ENCODE measurements around the gene SLC22A15.
"Not testable (repeated sequence)": the region's sequence is repeated elsewhere in the genome, so short reads cannot be mapped to it uniquely, and the experiment has no call there.

The SLC22A15 gene

GRCh38 chr1:116031302-116031835 is 55.1 kb downstream of the SLC22A15 start:
- no peak for FAIRE-seq
- no peak for DNase-seq (ENCODE audit: low spot score)

- DNase-seq (ENCODE audit: low spot score) (no peak), FAIRE-seq (no peak)
Observed at GRCh38 chr1:116033322-116033721, 57.0 kb downstream of the SLC22A15 start.

- FAIRE-seq: no peak
- no peak for DNase-seq (ENCODE audit: low spot score)
Observed at GRCh38 chr1:116036255-116036654, 59.9 kb downstream of the SLC22A15 start.

GRCh38 chr1:116038679-116039078 is 62.4 kb downstream of the SLC22A15 start:
- DNase-seq (ENCODE audit: low spot score) (no peak), FAIRE-seq (no peak)

GRCh38 chr1:116044071-116044470 is 67.8 kb downstream of the SLC22A15 start:
- DNase-seq (ENCODE audit: low spot score) (no peak), FAIRE-seq (no peak)

GRCh38 chr1:116046933-116047332 is 70.6 kb downstream of the SLC22A15 start:
- not testable (repeated sequence) for FAIRE-seq; DNase-seq (ENCODE audit: low spot score)

- not testable (repeated sequence) for DNase-seq (ENCODE audit: low spot score); FAIRE-seq
Observed at GRCh38 chr1:116051896-116052295, 75.6 kb downstream of the SLC22A15 start.

GRCh38 chr1:116062201-116062600 is 85.9 kb downstream of the SLC22A15 start:
- DNase-seq (ENCODE audit: low spot score) (no peak), FAIRE-seq (no peak)

GRCh38 chr1:116064616-116065015 is 88.3 kb downstream of the SLC22A15 start:
- FAIRE-seq: no peak

GRCh38 chr1:116066868-116067565 is 90.7 kb downstream of the SLC22A15 start:
- DNase-seq (ENCODE audit: low spot score): no peak
- FAIRE-seq: no peak

More at GRCh38 chr1:116064616-116065015, 88.3 kb downstream of the SLC22A15 start:
- no peak for DNase-seq (ENCODE audit: low spot score)

- no peak for FAIRE-seq
- DNase-seq (ENCODE audit: low spot score): no peak
Observed at GRCh38 chr1:116067566-116067890, 91.2 kb downstream of the SLC22A15 start.

- FAIRE-seq (no peak), DNase-seq (ENCODE audit: low spot score) (no peak)
Observed at GRCh38 chr1:116075575-116075974, 99.3 kb downstream of the SLC22A15 start.

- peak; percentile 78 for FAIRE-seq
- DNase-seq (ENCODE audit: low spot score): peak; percentile 50
Observed at GRCh38 chr1:116075990-116076389, 99.7 kb downstream of the SLC22A15 start.

- FAIRE-seq: peak; percentile 7
- DNase-seq (ENCODE audit: low spot score): peak; percentile 62
Observed at GRCh38 chr1:116076831-116077230, 100.5 kb downstream of the SLC22A15 start.

GRCh38 chr1:116078699-116079223 is 102.4 kb downstream of the SLC22A15 start:
- no peak for DNase-seq (ENCODE audit: low spot score)
- no peak for FAIRE-seq

- DNase-seq (ENCODE audit: low spot score) (no peak), FAIRE-seq (no peak)
Observed at GRCh38 chr1:116087628-116088027, 111.3 kb downstream of the SLC22A15 start.

- no peak for FAIRE-seq
- no peak for DNase-seq (ENCODE audit: low spot score)
Observed at GRCh38 chr1:116089870-116090269, 113.6 kb downstream of the SLC22A15 start.

- DNase-seq (ENCODE audit: low spot score): no peak
Observed at GRCh38 chr1:116091083-116091482, 114.8 kb downstream of the SLC22A15 start.

GRCh38 chr1:116092752-116093489 is 116.6 kb downstream of the SLC22A15 start:
- no peak for DNase-seq (ENCODE audit: low spot score)
- FAIRE-seq: no peak

More at GRCh38 chr1:116091083-116091482, 114.8 kb downstream of the SLC22A15 start:
- FAIRE-seq: no peak

GRCh38 chr1:116095027-116095426 is 118.7 kb downstream of the SLC22A15 start:
- DNase-seq (ENCODE audit: low spot score): no peak
- no peak for FAIRE-seq

- no peak for DNase-seq (ENCODE audit: low spot score)
- FAIRE-seq: no peak
Observed at GRCh38 chr1:116096013-116096618, 119.8 kb downstream of the SLC22A15 start.

GRCh38 chr1:116097626-116098025 is 121.3 kb downstream of the SLC22A15 start:
- no peak for DNase-seq (ENCODE audit: low spot score)
- FAIRE-seq: no peak

All from RCC 7860 (cell line).